Activated naive CD4-positive, alpha-beta T cell treated with anti-CD3 and anti-CD28 coated beads, Interleukin-2, amount 10 ng/mL, durations not matched to agents 7 days and 5 days (primary cell): ENCODE measurements around the gene KRIT1.

Source experiments
- CTCF ChIA-PET: fragments of 350-600 bp; sonication (Branson Sonifier 250); formaldehyde crosslinking; loops from one replicate; lab custom pipeline; 2021; ENCODE audit warnings: antibody characterized with exemption; lab: Charles Lee
- DNase-seq: peaks from one replicate; pipeline ENCODE4 v3.0.0-alpha.2; 2020
- H3K27ac Mint-ChIP-seq: one replicate; pipeline ENCODE4 v1.8.0; 2021; ENCODE audit warnings: mild to moderate bottlenecking, moderate library complexity, mixed read lengths
- H3K27me3 Mint-ChIP-seq: one replicate; pipeline ENCODE4 v1.8.0; 2021; ENCODE audit warnings: mild to moderate bottlenecking, mixed read lengths
- H3K36me3 Mint-ChIP-seq: one replicate; pipeline ENCODE4 v1.8.0; 2021; ENCODE audit warnings: mixed read lengths
- H3K4me1 Mint-ChIP-seq: one replicate; pipeline ENCODE4 v1.8.0; 2021; ENCODE audit warnings: mixed read lengths
- H3K4me3 Mint-ChIP-seq: one replicate; pipeline ENCODE4 v1.8.0; 2021; ENCODE audit warnings: mild to moderate bottlenecking, moderate library complexity, mixed read lengths
- H3K9me3 Mint-ChIP-seq: one replicate; pipeline ENCODE4 v1.8.0; 2021; ENCODE audit warnings: mixed read lengths

KRIT1 gene

GRCh38 chr7:92245487-92246359, at the start of gene KRIT1, which contains the start of gene ANKIB1:
KRIT1 (minus strand) TSS chr7:92245914; CDS start chr7:92242135, 3,779 bp downstream.
ANKIB1 (plus strand) TSS chr7:92245974; CDS start chr7:92294979, 49,005 bp downstream.
- H3K27ac Mint-ChIP-seq = peak within 1 kb of the TSS; percentile 95
- peaks cover 13% of the 10 kb centered on the region for H3K36me3 Mint-ChIP-seq
- no peaks in the 10 kb centered on the region for H3K27me3 Mint-ChIP-seq
- H3K4me1 Mint-ChIP-seq = peaks cover 40% of the 10 kb centered on the region
- H3K9me3 Mint-ChIP-seq = no peaks in the 10 kb centered on the region
- DNase-seq = peak; percentile 93
- CTCF ChIA-PET = interaction anchor here (1.3 to 2.3 kb wide), 2 partner anchors 201 to 203 kb away, joined by 3 to 9 read pairs; partner anchors contain the start of gene GATAD1
- H3K4me3 Mint-ChIP-seq = peak within 1 kb of the TSS; percentile 88

- Mint-ChIP-seq H3K9me3 (no peaks in the 10 kb centered on the region), H3K4me1 (peaks cover 3% of the 10 kb centered on the region), H3K27ac (no peak overlapping the region), H3K4me3 (no peak overlapping the region), H3K36me3 (peaks cover 4% of the 10 kb centered on the region), H3K27me3 (no peaks in the 10 kb centered on the region)
- DNase-seq = no peak
- CTCF ChIA-PET = no interaction called here
These were observed 49.7 kb upstream of the KRIT1 start for GRCh38 chr7:92295391-92295790.

GRCh38 chr7:92293896-92294590, 48.3 kb upstream of the KRIT1 start:
- CTCF ChIA-PET = no interaction called here
- no peak overlapping the region for H3K4me3 Mint-ChIP-seq

GRCh38 chr7:92292981-92293380, 47.3 kb upstream of the KRIT1 start:
- no peaks in the 10 kb centered on the region for H3K9me3 Mint-ChIP-seq
- CTCF ChIA-PET = no interaction called here
- no peak for DNase-seq
- H3K4me3 Mint-ChIP-seq = no peak overlapping the region
- peaks cover 3% of the 10 kb centered on the region for H3K4me1 Mint-ChIP-seq
- H3K36me3 Mint-ChIP-seq = peaks cover 2% of the 10 kb centered on the region
- H3K27me3 Mint-ChIP-seq = no peaks in the 10 kb centered on the region
- no peak overlapping the region for H3K27ac Mint-ChIP-seq

More at GRCh38 chr7:92293896-92294590, 48.3 kb upstream of the KRIT1 start:
- no peak overlapping the region for H3K27ac Mint-ChIP-seq
- peaks cover 2% of the 10 kb centered on the region for H3K36me3 Mint-ChIP-seq
- H3K9me3 Mint-ChIP-seq = no peaks in the 10 kb centered on the region
- peaks cover 3% of the 10 kb centered on the region for H3K4me1 Mint-ChIP-seq
- DNase-seq = no peak
- no peaks in the 10 kb centered on the region for H3K27me3 Mint-ChIP-seq

GRCh38 chr7:92289321-92289720, 43.6 kb upstream of the KRIT1 start:
- Mint-ChIP-seq H3K9me3 (no peaks in the 10 kb centered on the region), H3K27me3 (no peaks in the 10 kb centered on the region), H3K4me3 (no peak overlapping the region), H3K4me1 (peaks cover 3% of the 10 kb centered on the region), H3K27ac (no peak overlapping the region), H3K36me3 (peaks cover 5% of the 10 kb centered on the region)
- DNase-seq = no peak
- CTCF ChIA-PET = interaction anchor here (0.6 kb wide), 1 partner anchor 755 kb away, joined by 3 read pairs; no protein-coding TSS in a partner anchor

GRCh38 chr7:92282930-92283329, 37.2 kb upstream of the KRIT1 start:
- Mint-ChIP-seq H3K27me3 (no peaks in the 10 kb centered on the region), H3K4me3 (no peak overlapping the region), H3K9me3 (peaks cover 16% of the 10 kb centered on the region), H3K36me3 (peaks cover 25% of the 10 kb centered on the region), H3K4me1 (no peaks in the 10 kb centered on the region), H3K27ac (no peak overlapping the region)
- no peak for DNase-seq
- CTCF ChIA-PET = interaction anchor here (1.0 kb wide), 1 partner anchor 165 kb away, joined by 4 read pairs; the partner anchor contains the start of gene GATAD1

GRCh38 chr7:92282221-92282814, 36.6 kb upstream of the KRIT1 start:
- Mint-ChIP-seq H3K4me1 (no peaks in the 10 kb centered on the region), H3K9me3 (peaks cover 16% of the 10 kb centered on the region), H3K4me3 (no peak overlapping the region), H3K27me3 (no peaks in the 10 kb centered on the region), H3K27ac (no peak overlapping the region), H3K36me3 (peaks cover 24% of the 10 kb centered on the region)
- no peak for DNase-seq
- CTCF ChIA-PET = interaction anchor here (1.0 kb wide), 1 partner anchor 165 kb away, joined by 4 read pairs; the partner anchor contains the start of gene GATAD1

GRCh38 chr7:92281031-92281430, 35.3 kb upstream of the KRIT1 start:
- Mint-ChIP-seq H3K36me3 (peaks cover 30% of the 10 kb centered on the region), H3K27me3 (no peaks in the 10 kb centered on the region), H3K4me3 (no peak overlapping the region), H3K9me3 (peaks cover 18% of the 10 kb centered on the region), H3K4me1 (no peaks in the 10 kb centered on the region), H3K27ac (no peak overlapping the region)
- CTCF ChIA-PET = no interaction called here
- DNase-seq = no peak

GRCh38 chr7:92279396-92280031, 33.8 kb upstream of the KRIT1 start:
- Mint-ChIP-seq H3K27me3 (no peaks in the 10 kb centered on the region), H3K36me3 (peaks cover 32% of the 10 kb centered on the region), H3K9me3 (peaks cover 18% of the 10 kb centered on the region), H3K4me1 (no peaks in the 10 kb centered on the region), H3K27ac (no peak overlapping the region), H3K4me3 (no peak overlapping the region)
- no peak for DNase-seq
- CTCF ChIA-PET = interaction anchor here (0.7 kb wide), 1 partner anchor 57 kb away, joined by 3 read pairs; no protein-coding TSS in a partner anchor

- CTCF ChIA-PET = no interaction called here
- Mint-ChIP-seq H3K27ac (no peak overlapping the region), H3K36me3 (peaks cover 34% of the 10 kb centered on the region), H3K4me3 (no peak overlapping the region), H3K9me3 (peaks cover 17% of the 10 kb centered on the region), H3K4me1 (no peaks in the 10 kb centered on the region), H3K27me3 (no peaks in the 10 kb centered on the region)
- no peak for DNase-seq
These were observed 30.7 kb upstream of the KRIT1 start for GRCh38 chr7:92276460-92276864.

GRCh38 chr7:92275327-92275726, 29.6 kb upstream of the KRIT1 start:
- no peak overlapping the region for H3K4me3 Mint-ChIP-seq
- no peak for DNase-seq
- H3K4me1 Mint-ChIP-seq = no peaks in the 10 kb centered on the region
- H3K9me3 Mint-ChIP-seq = peaks cover 10% of the 10 kb centered on the region
- H3K36me3 Mint-ChIP-seq = peaks cover 27% of the 10 kb centered on the region
- H3K27me3 Mint-ChIP-seq = no peaks in the 10 kb centered on the region
- H3K27ac Mint-ChIP-seq = no peak overlapping the region
- CTCF ChIA-PET = no interaction called here

- no peaks in the 10 kb centered on the region for H3K27me3 Mint-ChIP-seq
- H3K36me3 Mint-ChIP-seq = peaks cover 8% of the 10 kb centered on the region
- no peaks in the 10 kb centered on the region for H3K4me1 Mint-ChIP-seq
- DNase-seq = no peak
- H3K9me3 Mint-ChIP-seq = no peaks in the 10 kb centered on the region
- H3K27ac Mint-ChIP-seq = no peak overlapping the region
- no peak overlapping the region for H3K4me3 Mint-ChIP-seq
- CTCF ChIA-PET = no interaction called here
These were observed 23.2 kb upstream of the KRIT1 start for GRCh38 chr7:92268921-92269320.

- H3K9me3 Mint-ChIP-seq = no peaks in the 10 kb centered on the region
- no peak overlapping the region for H3K4me3 Mint-ChIP-seq
- no peak overlapping the region for H3K27ac Mint-ChIP-seq
- CTCF ChIA-PET = no interaction called here
- no peaks in the 10 kb centered on the region for H3K4me1 Mint-ChIP-seq
- DNase-seq = no peak
- H3K36me3 Mint-ChIP-seq = peaks cover 10% of the 10 kb centered on the region
- H3K27me3 Mint-ChIP-seq = no peaks in the 10 kb centered on the region
These were observed 20.9 kb upstream of the KRIT1 start for GRCh38 chr7:92266415-92267241.
